Activated CD8-positive, alpha-beta memory T cell treated with anti-CD3 and anti-CD28 coated beads for 24 hours (primary cell): Measurements from ENCODE around the gene INS.

Experiments used
- DNase-seq: peaks from one replicate; pipeline ENCODE4 v3.0.0-alpha.2; 2020

Gene INS

GRCh38 chr11:2164861-2165555, 4.0 kb upstream of the INS start:
- DNase-seq = no peak

- DNase-seq = no peak
Measured at GRCh38 chr11:2164081-2164480, 3.1 kb upstream of the INS start.

GRCh38 chr11:2163428-2163978, 2.5 kb upstream of the INS start:
- no peak for DNase-seq

GRCh38 chr11:2159536-2160413, 1.2 kb downstream of the INS start:
- DNase-seq = no peak

- no peak for DNase-seq
Measured at GRCh38 chr11:2158966-2159365, 2.0 kb downstream of the INS start.

- DNase-seq = no peak
Measured at GRCh38 chr11:2158296-2158737, 2.7 kb downstream of the INS start.

- DNase-seq = no peak
Measured at GRCh38 chr11:2157294-2158040, 3.5 kb downstream of the INS start.

GRCh38 chr11:2156416-2157182, 4.4 kb downstream of the INS start:
- DNase-seq = peak; percentile 85

GRCh38 chr11:2155511-2155910, 5.5 kb downstream of the INS start:
- no peak for DNase-seq

GRCh38 chr11:2154889-2155288, 6.1 kb downstream of the INS start:
- no peak for DNase-seq

GRCh38 chr11:2154195-2154585, 6.8 kb downstream of the INS start:
- no peak for DNase-seq

GRCh38 chr11:2153581-2154194, 7.3 kb downstream of the INS start:
- no peak for DNase-seq

GRCh38 chr11:2151500-2152257, 9.3 kb downstream of the INS start:
- peak; percentile 92 for DNase-seq

- no peak for DNase-seq
Measured at GRCh38 chr11:2149864-2150847, 10.9 kb downstream of the INS start.

- DNase-seq = no peak
Measured at GRCh38 chr11:2149460-2149859, 11.5 kb downstream of the INS start.

- DNase-seq = no peak
Measured at GRCh38 chr11:2148595-2148994, 12.4 kb downstream of the INS start.

- no peak for DNase-seq
Measured at GRCh38 chr11:2147391-2147790, 13.6 kb downstream of the INS start.

- DNase-seq = no peak
Measured at GRCh38 chr11:2146051-2146450, 15.0 kb downstream of the INS start.

- no peak for DNase-seq
Measured at GRCh38 chr11:2144544-2145248, 16.3 kb downstream of the INS start.
